H1 (cell line): ENCODE results near the gene CTBP2. TPM values are rescaled to one million over a fixed set of nuclear protein-coding genes. Genes with fewer than 3 reads are reported as not detected.

Source experiments
- CTCF ChIA-PET: fragments of 300-600 bp; sonication (Branson Sonifier 250); formaldehyde crosslinking; loops from one replicate; lab custom pipeline; 2021; ENCODE audit not compliant: partially characterized antibody; lab: Charles Lee
- POLR2A ChIA-PET: fragments of 300-600 bp; sonication (Branson Sonifier 250); formaldehyde crosslinking; loops from one replicate; lab custom pipeline; 2021; ENCODE audit warnings: inconsistent platforms; ENCODE audit not compliant: partially characterized antibody; lab: Charles Lee
- DNase-seq, 2 experiments: peaks; one replicate each; pipeline versions ENCODE4 v3.0.0 to v3.0.0-alpha.2; 2010 to 2022; ENCODE audit warnings: low spot score in 2 of 2, low read depth in 1 of 2, mixed read lengths in 1 of 2
- FAIRE-seq: peaks from 2 replicates; lab custom pipeline; 2011; peaks lifted over from hg19 to GRCh38; lab: Jason Lieb, UNC
- H2AFZ ChIP-seq: 2 replicates; pipeline ENCODE4 v1.8.1; 2012; ENCODE audit warnings: low read length, inconsistent platforms
- H2AK5ac ChIP-seq: 2 replicates; pipeline ENCODE4 v1.6.1; 2013; ENCODE audit warnings: low read depth, low read length
- H2BK120ac ChIP-seq: replicated peaks from 2 replicates; pipeline ENCODE3; 2013; ENCODE audit warnings: low read depth, low read length, inconsistent platforms
- H2BK12ac ChIP-seq: 2 replicates; pipeline ENCODE4 v1.6.1; 2013; ENCODE audit warnings: low read depth, low read length
- H2BK15ac ChIP-seq: 2 replicates; pipeline ENCODE4 v1.6.1; 2013; ENCODE audit warnings: low read length
- H2BK20ac ChIP-seq: 2 replicates; pipeline ENCODE4 v1.6.1; 2013; ENCODE audit warnings: low read length
- H2BK5ac ChIP-seq: 2 replicates; pipeline ENCODE4 v1.6.1; 2013; ENCODE audit warnings: low read depth, low read length
- H3K14ac ChIP-seq: 2 replicates; pipeline ENCODE4 v1.6.1; 2013; ENCODE audit warnings: inconsistent platforms; ENCODE audit not compliant: insufficient read length
- H3K18ac ChIP-seq: 2 replicates; pipeline ENCODE4 v1.6.1; 2013; ENCODE audit warnings: low read length; ENCODE audit errors: extremely low read depth
- H3K23ac ChIP-seq: 2 replicates; pipeline ENCODE4 v1.6.1; 2013; ENCODE audit warnings: inconsistent platforms; ENCODE audit not compliant: insufficient read length
- H3K23me2 ChIP-seq: 2 replicates; pipeline ENCODE4 v1.6.1; 2013; ENCODE audit warnings: low read depth, low read length
- H3K27ac ChIP-seq: 2 replicates; pipeline ENCODE4 v1.6.1; 2011; ENCODE audit warnings: low read depth, low read length, inconsistent platforms
- H3K27me3 ChIP-seq, 4 experiments: replicated peaks in 1 of 4; 1 replicate in 1 of 4; 2 replicates in 3 of 4; pipeline versions ENCODE4 v1.6.1 to v1.8.1; 2011 to 2013; ENCODE audit warnings: low read length in 3 of 4, mild to moderate bottlenecking in 3 of 4, inconsistent platforms in 2 of 4, mixed read lengths in 2 of 4, moderate library complexity in 1 of 4; ENCODE audit not compliant: control insufficient read depth in 3 of 4, insufficient read depth in 3 of 4; ENCODE audit errors: extremely low read depth in 1 of 4
- H3K36me3 ChIP-seq, 4 experiments: 2 replicates each; pipeline versions ENCODE4 v1.6.1 to v1.8.1; 2011 to 2013; ENCODE audit warnings: mild to moderate bottlenecking in 4 of 4, low read length in 3 of 4, moderate library complexity in 2 of 4, control low read depth in 1 of 4, inconsistent platforms in 1 of 4; ENCODE audit not compliant: insufficient read depth in 4 of 4, control insufficient read depth in 2 of 4
- H3K4ac ChIP-seq: replicated peaks from 2 replicates; pipeline ENCODE3; 2013; ENCODE audit warnings: low read length, low read depth, mixed read lengths, inconsistent platforms; ENCODE audit not compliant: insufficient read length
- H3K4me1 ChIP-seq, 4 experiments: replicated peaks in 1 of 4; 1 replicate in 1 of 4; 2 replicates in 3 of 4; pipeline versions ENCODE4 v1.6.1 to v1.8.1; 2011 to 2013; ENCODE audit warnings: low read length in 3 of 4, inconsistent platforms in 2 of 4, mixed read lengths in 1 of 4; ENCODE audit not compliant: insufficient read depth in 4 of 4, control insufficient read depth in 3 of 4
- H3K4me2 ChIP-seq, 2 experiments: 2 replicates each; pipeline versions ENCODE4 v1.6.1 to v1.8.1; 2011 to 2013; ENCODE audit warnings: low read depth in 2 of 2, low read length in 2 of 2, control low read depth in 1 of 2, inconsistent platforms in 1 of 2, mild to moderate bottlenecking in 1 of 2; ENCODE audit not compliant: insufficient read depth in 1 of 2
- H3K4me3 ChIP-seq, 4 experiments: fragments of 200-600, 300-600 bp in 1 of 4; sonication (generic), shearing (Covaris generic), sonication (Bioruptor Twin) in 1 of 4; 2 replicates each; pipeline versions ENCODE4 v1.5.1 to v1.8.1; 2011 to 2016; ENCODE audit warnings: low read length in 4 of 4, low read depth in 3 of 4, control low read depth in 2 of 4, inconsistent platforms in 2 of 4, mild to moderate bottlenecking in 2 of 4, mixed read lengths in 1 of 4, moderate library complexity in 1 of 4; ENCODE audit not compliant: insufficient read depth in 2 of 4; ENCODE audit errors: extremely low read depth in 1 of 4
- H3K56ac ChIP-seq: replicated peaks from 2 replicates; pipeline ENCODE3; 2013; ENCODE audit warnings: low read depth, mild to moderate bottlenecking, mixed read lengths, low read length, inconsistent platforms; ENCODE audit not compliant: insufficient read length
- H3K79me1 ChIP-seq: 2 replicates; pipeline ENCODE4 v1.6.1; 2013; ENCODE audit warnings: low read depth, low read length, control low read depth
- H3K79me2 ChIP-seq, 2 experiments: 2 replicates each; pipeline versions ENCODE4 v1.6.1 to v1.8.1; 2012 to 2013; ENCODE audit warnings: low read length in 2 of 2, mild to moderate bottlenecking in 2 of 2, inconsistent platforms in 1 of 2; ENCODE audit not compliant: insufficient read depth in 2 of 2, control insufficient read depth in 1 of 2
- H3K9ac ChIP-seq, 4 experiments: replicated peaks in 1 of 4; 1 replicate in 1 of 4; 2 replicates in 3 of 4; pipeline versions ENCODE4 v1.6.1 to v1.8.1; 2011 to 2013; ENCODE audit warnings: low read depth in 3 of 4, low read length in 3 of 4, control low read depth in 2 of 4, mild to moderate bottlenecking in 2 of 4, moderate library complexity in 2 of 4, inconsistent platforms in 1 of 4; ENCODE audit errors: extremely low read depth in 1 of 4
- H3K9me3 ChIP-seq, 2 experiments: 2 replicates each; pipeline versions ENCODE4 v1.6.1 to v1.8.1; 2012 to 2013; ENCODE audit warnings: mild to moderate bottlenecking in 2 of 2, moderate library complexity in 2 of 2, control low read depth in 1 of 2, inconsistent platforms in 1 of 2, low read depth in 1 of 2, low read length in 1 of 2, mixed read lengths in 1 of 2; ENCODE audit not compliant: insufficient read depth in 2 of 2
- H4K20me1 ChIP-seq, 2 experiments: replicated peaks in 1 of 2; 2 replicates each; pipeline versions ENCODE3 to v1.8.1; 2011 to 2013; ENCODE audit warnings: inconsistent platforms in 2 of 2, low read length in 2 of 2, mild to moderate bottlenecking in 1 of 2; ENCODE audit not compliant: insufficient read depth in 2 of 2, control insufficient read depth in 1 of 2
- H4K5ac ChIP-seq: 2 replicates; pipeline ENCODE4 v1.6.1; 2013; ENCODE audit warnings: low read length, low read depth, mixed read lengths, inconsistent platforms; ENCODE audit not compliant: insufficient read length
- H4K8ac ChIP-seq: 2 replicates; pipeline ENCODE4 v1.8.0; 2013; ENCODE audit warnings: mild to moderate bottlenecking, moderate library complexity, low read length, inconsistent platforms; ENCODE audit not compliant: insufficient read depth; ENCODE audit errors: extremely low read depth
- H4K91ac ChIP-seq: replicated peaks from 2 replicates; pipeline ENCODE3; 2013; ENCODE audit warnings: low read length, mixed read lengths, inconsistent platforms; ENCODE audit not compliant: insufficient read length
- CBX8 ChIP-seq: fragments of 300-800, 300-1000 bp; sonication (generic); IDR thresholded peaks from 2 replicates; pipeline ENCODE4 v1.7.1; 2016; ENCODE audit warnings: low read depth, low read length, borderline replicate concordance
- FOSL1 ChIP-seq: IDR thresholded peaks from 2 replicates; pipeline ENCODE4 v1.6.1; 2011; ENCODE audit warnings: mild to moderate bottlenecking, low read depth, low read length, moderate library complexity; ENCODE audit not compliant: insufficient read depth
- NRF1 ChIP-seq: IDR thresholded peaks from 2 replicates; pipeline ENCODE4 v1.6.1; 2011; ENCODE audit warnings: mild to moderate bottlenecking, low read depth, low read length, improper control_type of control experiment
- WGBS, 2 experiments: shearing (Covaris generic) in 1 of 2; methylation state at CpG; one replicate each; pipeline versions ENCODE4 v1.1.6 to v1.1.7; 2013 to 2015; ENCODE audit warnings: low lambda C conversion rate in 2 of 2, mixed read lengths in 2 of 2, inconsistent platforms in 1 of 2, low coverage in 1 of 2, missing lambda C conversion rate in 1 of 2; ENCODE audit not compliant: insufficient replicate concordance in 2 of 2, insufficient coverage in 1 of 2, insufficient read length in 1 of 2; ENCODE audit errors: extremely low coverage in 1 of 2, missing lambda C conversion rate in 1 of 2; 5-methylcytosine and 5-hydroxymethylcytosine counted together
- polyA plus RNA-seq, 7 experiments: library from polyadenylated mRNA; depleted of rRNA in 3 of 7; stranded (reverse) in 5 of 7; unstranded in 2 of 7; fragments of >200 nt in 5 of 7; fragments of 200-250 nt in 2 of 7; gene quantifications; 1 replicate in 5 of 7; 2 replicates in 1 of 7; 4 replicates in 1 of 7; pipeline versions ENCODE4 v1.2.1 to v1.2.3, GENCODE V29; 2011 to 2013; ENCODE audit warnings: missing spikeins in 2 of 7, mixed read lengths in 2 of 7
- total RNA-seq: library from RNA; stranded (reverse); fragmentation: NEBNext Ultra II Directional; extraction: Animal tissue kit (Norgen Biotek cat#: 25700); gene quantifications from 2 replicates; pipeline ENCODE4 v1.2.1, GENCODE V29; 2021

CTBP2 gene
- total and polyA plus RNA-seq, 2 of the 8 experiments (the other 6 are each of a cell fraction or from before 2014, with no cell fraction given), result 208 to 221 TPM

DNA sequence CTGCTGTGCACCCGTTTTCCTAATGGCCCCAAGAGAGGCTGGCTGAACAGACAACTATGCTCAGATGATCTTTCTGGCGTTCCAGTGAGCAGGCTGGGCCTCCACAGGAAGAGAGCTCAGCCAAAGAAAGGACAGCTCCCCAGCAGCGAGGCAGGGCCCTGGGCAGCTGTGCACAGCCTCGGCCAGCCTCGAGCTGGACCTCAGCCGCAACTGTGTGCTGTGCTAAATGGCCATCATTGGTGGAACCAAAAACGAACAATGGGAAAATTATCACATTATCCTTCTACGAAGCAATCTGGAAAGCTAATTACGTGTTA is 97.5 kb downstream of the CTBP2 start:
- no peak overlapping the region for H2AK5ac ChIP-seq
- H3K79me2 ChIP-seq, result peaks cover 15 to 100% of the 10 kb centered on the region in 2 experiments
- no peak overlapping the region for H3K18ac ChIP-seq
- H2BK120ac ChIP-seq, result no peak overlapping the region
- H4K20me1 ChIP-seq, result peaks cover 60 to 68% of the 10 kb centered on the region in 2 experiments
- H3K23me2 ChIP-seq, result no peaks in the 10 kb centered on the region
- H3K27me3 ChIP-seq, result no peaks in the 10 kb centered on the region
- no peak for FAIRE-seq
- no peak overlapping the region for H4K91ac ChIP-seq
- H3K4me1 ChIP-seq, result peaks cover 0 to 34% (median 8%) of the 10 kb centered on the region in 4 experiments; a peak in 6 of 7 replicates
- POLR2A ChIA-PET, result interaction anchor here (1.0 to 2.9 kb wide), 5 partner anchors 9 to 49 kb away, joined by 3 to 9 read pairs (median 7); no protein-coding TSS in a partner anchor
- H2BK5ac ChIP-seq, result 0 out of 2 replicates have a peak overlapping the region, but pooled peaks have one; percentile 11
- no peak for TF ChIP-seq NRF1
- TF ChIP-seq FOSL1, result no peak
- TF ChIP-seq CBX8, result no peak
- H3K4me3 ChIP-seq, result no peak overlapping the region
- 89% methylated on average over 9 of the region's 9 CpGs; no CpG with 5 or more reads in 1 of the 2 experiments for WGBS, 2 experiments
- H2AFZ ChIP-seq, result no peak overlapping the region
- H2BK20ac ChIP-seq, result no peak overlapping the region
- H2BK12ac ChIP-seq, result no peak overlapping the region
- H3K9me3 ChIP-seq, result no peaks in the 10 kb centered on the region
- H3K9ac ChIP-seq, result no peak overlapping the region
- H4K5ac ChIP-seq, result no peak overlapping the region
- H4K8ac ChIP-seq, result no peak overlapping the region
- DNase-seq, result no peak
- H3K56ac ChIP-seq, result no peak overlapping the region
- H3K14ac ChIP-seq, result no peak overlapping the region
- H2BK15ac ChIP-seq, result no peak overlapping the region
- H3K23ac ChIP-seq, result peak overlapping the region; percentile 6
- H3K4ac ChIP-seq, result no peak overlapping the region
- no peak overlapping the region for H3K4me2 ChIP-seq
- CTCF ChIA-PET, result interaction anchor here (0.6 to 10.1 kb wide), 13 partner anchors 9 to 91 kb away, joined by 3 to 110 read pairs (median 5); no protein-coding TSS in a partner anchor
- peaks cover 24% of the 10 kb centered on the region for H3K79me1 ChIP-seq
- H3K27ac ChIP-seq, result no peak overlapping the region
- H3K36me3 ChIP-seq, result peaks cover 0 to 40% (median 5%) of the 10 kb centered on the region in 4 experiments; a peak in 5 of 8 replicates
